ENCODE results near the gene PPP1R14B. TPM values are rescaled to one million over a fixed set of nuclear protein-coding genes. Genes with fewer than 3 reads are reported as not detected.

PPP1R14B gene
- total RNA-seq, 2 experiments from 2014 or later: 96.9 to 105 TPM

- Mint-ChIP-seq H3K9me3 (no peaks in the 10 kb centered on the region), H3K4me1 (peaks cover 15% of the 10 kb centered on the region), H3K4me3 (no peak overlapping the region), H3K27me3 (no peaks in the 10 kb centered on the region), H3K27ac (no peak overlapping the region), H3K36me3 (ENCODE audit: low read depth) (peaks cover 14% of the 10 kb centered on the region)
- no peak for DNase-seq
- POLR2A ChIA-PET: interaction anchor here (1.4 to 2.3 kb wide), 2 partner anchors 9 to 14 kb away, joined by 6 to 8 read pairs; partner anchors contain the start of genes BAD and GPR137
- CTCF ChIA-PET: no interaction called here
Observed at GRCh38 chr11:64275841-64276240, 29.1 kb upstream of the PPP1R14B start.

- H3K4me3 Mint-ChIP-seq: no peak overlapping the region
- DNase-seq: no peak
- peaks cover 15% of the 10 kb centered on the region for H3K36me3 Mint-ChIP-seq (ENCODE audit: low read depth)
- ChIA-PET CTCF (interaction anchor here (0.7 to 1.2 kb wide), 2 partner anchors 17 to 56 kb away, joined by 3 to 4 read pairs; no protein-coding TSS in a partner anchor), POLR2A (interaction anchor here (1.4 to 2.3 kb wide), 2 partner anchors 10 to 14 kb away, joined by 6 to 8 read pairs; partner anchors contain the start of genes BAD and GPR137)
- H3K9me3 Mint-ChIP-seq: no peaks in the 10 kb centered on the region
- H3K4me1 Mint-ChIP-seq: peaks cover 17% of the 10 kb centered on the region
- no peaks in the 10 kb centered on the region for H3K27me3 Mint-ChIP-seq
- H3K27ac Mint-ChIP-seq: no peak overlapping the region
Observed at GRCh38 chr11:64275031-64275800, 28.5 kb upstream of the PPP1R14B start.

GRCh38 chr11:64269540-64270220, 22.9 kb upstream of the PPP1R14B start:
- Mint-ChIP-seq H3K27ac (peak overlapping the region; percentile 89), H3K36me3 (ENCODE audit: low read depth) (peaks cover 18% of the 10 kb centered on the region), H3K4me3 (peak overlapping the region; percentile 85), H3K4me1 (peaks cover 30% of the 10 kb centered on the region), H3K27me3 (no peaks in the 10 kb centered on the region), H3K9me3 (no peaks in the 10 kb centered on the region)
- peak; percentile 98 for DNase-seq
- ChIA-PET POLR2A (interaction anchor here (0.7 to 6.5 kb wide), 22 partner anchors 9 to 865 kb away, joined by 3 to 161 read pairs (median 4); partner anchors contain the start of genes BAD, CATSPERZ, DNAJC4 and ESRRA), CTCF (interaction anchor here (0.9 to 7.0 kb wide), 14 partner anchors 8 to 84 kb away, joined by 3 to 80 read pairs (median 5); partner anchors contain the start of genes BAD, CATSPERZ, ESRRA and FKBP2)

- POLR2A ChIA-PET: interaction anchor here (0.6 to 6.5 kb wide), 18 partner anchors 9 to 83 kb away, joined by 3 to 161 read pairs (median 5); partner anchors contain the start of genes BAD, CATSPERZ, ESRRA and FERMT3
- CTCF ChIA-PET: interaction anchor here (1.2 to 7.0 kb wide), 10 partner anchors 8 to 82 kb away, joined by 3 to 80 read pairs (median 8); partner anchors contain the start of genes CATSPERZ, ESRRA, FKBP2 and PLCB3
- peaks cover 18% of the 10 kb centered on the region for H3K36me3 Mint-ChIP-seq (ENCODE audit: low read depth)
- H3K27me3 Mint-ChIP-seq: no peaks in the 10 kb centered on the region
- peaks cover 30% of the 10 kb centered on the region for H3K4me1 Mint-ChIP-seq
- peak overlapping the region; percentile 89 for H3K27ac Mint-ChIP-seq
- peak; percentile 60 for DNase-seq
- peak overlapping the region; percentile 85 for H3K4me3 Mint-ChIP-seq
- H3K9me3 Mint-ChIP-seq: no peaks in the 10 kb centered on the region
Observed at GRCh38 chr11:64268893-64269539, 22.3 kb upstream of the PPP1R14B start.

- Mint-ChIP-seq H3K4me3 (peak overlapping the region; percentile 85), H3K4me1 (peaks cover 28% of the 10 kb centered on the region), H3K27me3 (no peaks in the 10 kb centered on the region), H3K27ac (peak overlapping the region; percentile 89), H3K36me3 (ENCODE audit: low read depth) (peaks cover 18% of the 10 kb centered on the region), H3K9me3 (no peaks in the 10 kb centered on the region)
- ChIA-PET CTCF (interaction anchor here (1.2 to 7.0 kb wide), 9 partner anchors 9 to 81 kb away, joined by 3 to 80 read pairs (median 9); partner anchors contain the start of genes CATSPERZ, ESRRA, FKBP2 and PLCB3), POLR2A (interaction anchor here (0.6 to 6.5 kb wide), 19 partner anchors 8 to 82 kb away, joined by 3 to 161 read pairs (median 5); partner anchors contain the start of genes BAD, CATSPERZ, ESRRA and FERMT3)
- no peak for DNase-seq
Observed at GRCh38 chr11:64268025-64268892, 21.5 kb upstream of the PPP1R14B start.

- H3K9me3 Mint-ChIP-seq: no peaks in the 10 kb centered on the region
- H3K27me3 Mint-ChIP-seq: no peaks in the 10 kb centered on the region
- H3K27ac Mint-ChIP-seq: peak overlapping the region; percentile 89
- peaks cover 27% of the 10 kb centered on the region for H3K4me1 Mint-ChIP-seq
- no peak for DNase-seq
- no peak overlapping the region for H3K4me3 Mint-ChIP-seq
- ChIA-PET CTCF (interaction anchor here (0.7 to 7.0 kb wide), 3 partner anchors 17 to 50 kb away, joined by 3 to 80 read pairs (median 24); partner anchors contain the start of genes CATSPERZ, ESRRA and TRMT112), POLR2A (interaction anchor here (0.9 to 6.5 kb wide), 8 partner anchors 9 to 81 kb away, joined by 5 to 161 read pairs (median 48); partner anchors contain the start of genes BAD, ESRRA, FERMT3 and GPR137)
- peaks cover 20% of the 10 kb centered on the region for H3K36me3 Mint-ChIP-seq (ENCODE audit: low read depth)
Observed at GRCh38 chr11:64267207-64267945, 20.6 kb upstream of the PPP1R14B start.

GRCh38 chr11:64266339-64266738, 19.6 kb upstream of the PPP1R14B start:
- DNase-seq: no peak
- Mint-ChIP-seq H3K27ac (peak overlapping the region; percentile 42), H3K4me3 (no peak overlapping the region), H3K4me1 (peaks cover 20% of the 10 kb centered on the region), H3K36me3 (ENCODE audit: low read depth) (peaks cover 19% of the 10 kb centered on the region), H3K27me3 (no peaks in the 10 kb centered on the region), H3K9me3 (no peaks in the 10 kb centered on the region)
- ChIA-PET CTCF (interaction anchor here (7.0 kb wide), 1 partner anchor 37 kb away, joined by 80 read pairs; the partner anchor contains the start of genes CATSPERZ and ESRRA), POLR2A (interaction anchor here (1.7 to 6.5 kb wide), 2 partner anchors 12 to 19 kb away, joined by 6 to 131 read pairs; partner anchors contain the start of genes PLCB3 and PPP1R14B)

- Mint-ChIP-seq H3K4me3 (no peak overlapping the region), H3K9me3 (no peaks in the 10 kb centered on the region), H3K27ac (no peak overlapping the region), H3K36me3 (ENCODE audit: low read depth) (peaks cover 19% of the 10 kb centered on the region), H3K27me3 (no peaks in the 10 kb centered on the region), H3K4me1 (peaks cover 20% of the 10 kb centered on the region)
- ChIA-PET CTCF (interaction anchor here (3.3 kb wide), 1 partner anchor 15 kb away, joined by 16 read pairs; the partner anchor contains the start of gene PLCB3), POLR2A (interaction anchor here (1.3 to 2.7 kb wide), 2 partner anchors 9 to 14 kb away, joined by 4 to 11 read pairs; partner anchors contain the start of gene PLCB3)
- DNase-seq: no peak
Observed at GRCh38 chr11:64265176-64266160, 18.7 kb upstream of the PPP1R14B start.

GRCh38 chr11:64264371-64264852, 17.7 kb upstream of the PPP1R14B start:
- no peak overlapping the region for H3K27ac Mint-ChIP-seq
- ChIA-PET CTCF (interaction anchor here (3.3 kb wide), 1 partner anchor 14 kb away, joined by 16 read pairs; the partner anchor contains the start of gene PLCB3), POLR2A (interaction anchor here (1.1 to 2.7 kb wide), 3 partner anchors 13 to 23 kb away, joined by 3 to 11 read pairs (median 5); partner anchors contain the start of gene PLCB3)
- H3K9me3 Mint-ChIP-seq: no peaks in the 10 kb centered on the region
- H3K4me3 Mint-ChIP-seq: no peak overlapping the region
- peaks cover 24% of the 10 kb centered on the region for H3K36me3 Mint-ChIP-seq (ENCODE audit: low read depth)
- no peaks in the 10 kb centered on the region for H3K27me3 Mint-ChIP-seq
- H3K4me1 Mint-ChIP-seq: peaks cover 23% of the 10 kb centered on the region
- no peak for DNase-seq

- DNase-seq: no peak
- Mint-ChIP-seq H3K4me1 (peaks cover 24% of the 10 kb centered on the region), H3K4me3 (no peak overlapping the region), H3K27me3 (no peaks in the 10 kb centered on the region), H3K27ac (no peak overlapping the region), H3K36me3 (ENCODE audit: low read depth) (peaks cover 24% of the 10 kb centered on the region), H3K9me3 (no peaks in the 10 kb centered on the region)
- ChIA-PET CTCF (interaction anchor here (3.3 kb wide), 1 partner anchor 13 kb away, joined by 16 read pairs; the partner anchor contains the start of gene PLCB3), POLR2A (interaction anchor here (0.6 to 2.7 kb wide), 5 partner anchors 12 to 58 kb away, joined by 3 to 11 read pairs (median 3); partner anchors contain the start of genes BAD, FERMT3 and PLCB3)
Observed at GRCh38 chr11:64263947-64264317, 17.2 kb upstream of the PPP1R14B start.
